ENCODE measurements around the gene PGLYRP4.

PGLYRP4 gene

DNA sequence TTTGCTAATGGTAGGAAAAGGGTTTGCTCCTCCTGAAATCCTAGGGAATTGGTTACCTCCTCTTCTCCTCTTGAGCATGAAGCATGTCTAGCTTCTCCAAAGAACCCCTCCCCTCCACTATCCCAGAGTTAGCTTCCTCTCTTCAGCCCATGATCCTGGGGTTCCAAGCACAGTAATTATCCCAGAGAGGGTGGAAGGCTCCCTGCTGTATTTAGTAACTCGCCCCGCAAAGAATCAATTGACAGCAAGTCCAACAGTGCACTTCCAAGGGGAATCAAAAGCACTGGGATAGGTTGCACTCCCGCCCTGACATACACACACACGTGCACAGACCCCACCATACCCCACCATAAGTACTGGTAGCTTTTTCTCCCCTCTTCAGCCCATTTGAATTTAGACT lies 39.1 kb upstream of the PGLYRP4 start:
- H3K27ac ChIP-seq, result no peak overlapping the region
- TF ChIP-seq, protein P1, sequence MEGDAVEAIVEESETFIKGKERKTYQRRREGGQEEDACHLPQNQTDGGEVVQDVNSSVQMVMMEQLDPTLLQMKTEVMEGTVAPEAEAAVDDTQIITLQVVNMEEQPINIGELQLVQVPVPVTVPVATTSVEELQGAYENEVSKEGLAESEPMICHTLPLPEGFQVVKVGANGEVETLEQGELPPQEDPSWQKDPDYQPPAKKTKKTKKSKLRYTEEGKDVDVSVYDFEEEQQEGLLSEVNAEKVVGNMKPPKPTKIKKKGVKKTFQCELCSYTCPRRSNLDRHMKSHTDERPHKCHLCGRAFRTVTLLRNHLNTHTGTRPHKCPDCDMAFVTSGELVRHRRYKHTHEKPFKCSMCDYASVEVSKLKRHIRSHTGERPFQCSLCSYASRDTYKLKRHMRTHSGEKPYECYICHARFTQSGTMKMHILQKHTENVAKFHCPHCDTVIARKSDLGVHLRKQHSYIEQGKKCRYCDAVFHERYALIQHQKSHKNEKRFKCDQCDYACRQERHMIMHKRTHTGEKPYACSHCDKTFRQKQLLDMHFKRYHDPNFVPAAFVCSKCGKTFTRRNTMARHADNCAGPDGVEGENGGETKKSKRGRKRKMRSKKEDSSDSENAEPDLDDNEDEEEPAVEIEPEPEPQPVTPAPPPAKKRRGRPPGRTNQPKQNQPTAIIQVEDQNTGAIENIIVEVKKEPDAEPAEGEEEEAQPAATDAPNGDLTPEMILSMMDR (conservative IDR thresholded peaks at IDR 0.05), result no peak

DNA sequence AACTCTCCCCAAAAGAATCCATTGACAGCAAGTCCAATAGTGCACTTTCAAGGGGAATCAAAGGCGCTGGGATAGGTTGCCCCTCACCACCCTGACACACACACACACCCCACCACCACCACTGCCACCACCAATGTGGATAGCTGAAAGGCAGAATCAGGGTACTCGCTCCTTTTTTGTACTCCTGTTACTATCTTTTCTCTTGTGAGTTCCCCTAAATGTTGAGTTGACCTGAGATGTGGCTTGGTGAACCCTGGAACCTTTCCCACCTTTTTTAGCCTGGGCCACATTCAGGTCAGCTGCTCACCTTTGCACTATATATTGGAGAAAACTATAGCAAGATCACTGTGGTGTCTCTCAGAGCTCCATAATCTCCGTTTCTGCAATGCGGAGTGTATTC lies 38.4 kb upstream of the PGLYRP4 start:
- TF ChIP-seq, protein P1 (conservative IDR thresholded peaks at IDR 0.05), result no peak
- H3K27ac ChIP-seq, result no peak overlapping the region

DNA sequence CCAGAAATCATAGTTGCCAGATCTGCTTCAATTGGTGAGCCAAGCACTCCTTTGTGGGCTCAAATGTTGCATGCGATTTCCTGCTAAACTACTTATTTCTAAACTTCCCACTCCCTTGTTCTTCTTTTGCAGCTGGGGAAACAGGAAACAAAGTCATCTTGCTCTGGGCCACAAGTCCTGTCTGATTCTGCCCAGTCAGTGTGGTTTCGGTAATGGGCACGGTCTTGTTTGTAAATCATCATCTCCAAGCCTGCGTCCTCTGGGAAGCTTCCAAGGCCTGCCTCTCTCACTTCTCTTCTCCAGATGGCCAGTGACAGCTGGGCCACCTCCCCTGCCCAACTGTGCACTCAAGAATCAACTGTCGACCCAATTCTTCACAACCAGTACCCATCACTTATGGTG lies 37.9 kb upstream of the PGLYRP4 start:
- TF ChIP-seq, protein P1 (conservative IDR thresholded peaks at IDR 0.05), result no peak
- no peak overlapping the region for H3K27ac ChIP-seq

DNA sequence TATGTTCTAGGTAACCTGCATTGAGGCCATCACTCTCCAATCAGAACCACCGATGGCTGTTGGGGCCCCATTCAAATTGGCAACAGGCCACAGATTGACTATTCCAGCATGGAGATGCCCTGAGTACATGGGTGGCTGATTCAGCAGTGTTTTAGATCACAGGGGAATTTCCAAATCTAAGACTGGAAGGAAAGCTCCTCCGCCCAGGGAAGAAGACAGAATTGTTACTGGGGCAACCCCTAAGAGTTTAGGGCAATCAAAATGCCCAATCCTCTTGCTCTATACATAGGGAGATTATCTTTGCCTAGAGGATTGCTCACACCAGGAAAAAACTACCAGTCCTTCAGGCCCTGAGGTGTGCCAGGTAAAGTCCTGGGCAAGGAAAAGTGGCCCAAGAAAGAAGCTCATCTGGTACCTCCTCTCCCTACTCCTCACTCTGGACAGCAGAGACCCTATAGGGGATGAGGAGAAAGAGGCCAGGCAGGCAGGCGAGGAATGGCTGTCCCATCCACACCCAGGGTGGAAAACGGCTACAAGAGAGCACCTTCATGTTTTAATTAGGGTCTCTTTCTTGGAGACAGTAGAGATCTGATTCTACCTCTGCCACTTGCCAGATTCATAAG lies 36.4 kb upstream of the PGLYRP4 start:
- H3K27ac ChIP-seq, result no peak overlapping the region
- TF ChIP-seq, protein P1 (conservative IDR thresholded peaks at IDR 0.05), result no peak

DNA sequence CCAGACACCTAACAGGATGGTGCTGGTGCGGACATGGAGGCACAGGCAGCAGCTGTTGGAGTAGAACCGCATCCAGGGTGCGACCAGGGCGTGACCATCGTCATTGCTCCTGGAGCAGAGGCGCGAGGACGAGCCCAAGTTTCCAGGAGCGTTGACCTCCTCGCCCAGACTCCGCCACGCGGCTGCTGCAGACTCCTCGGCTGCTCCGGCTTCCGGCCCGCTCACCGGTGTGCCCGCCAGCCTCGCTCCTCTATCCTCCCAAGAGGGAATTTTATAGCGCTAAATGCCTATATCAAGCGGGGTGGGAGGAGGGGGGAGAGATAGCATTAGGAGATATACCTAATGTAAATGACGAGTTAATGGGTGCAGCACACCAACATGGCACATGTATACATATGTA lies 32.1 kb upstream of the PGLYRP4 start:
- H3K27ac ChIP-seq, result no peak overlapping the region
- TF ChIP-seq, protein P1 (conservative IDR thresholded peaks at IDR 0.05), result no peak

DNA sequence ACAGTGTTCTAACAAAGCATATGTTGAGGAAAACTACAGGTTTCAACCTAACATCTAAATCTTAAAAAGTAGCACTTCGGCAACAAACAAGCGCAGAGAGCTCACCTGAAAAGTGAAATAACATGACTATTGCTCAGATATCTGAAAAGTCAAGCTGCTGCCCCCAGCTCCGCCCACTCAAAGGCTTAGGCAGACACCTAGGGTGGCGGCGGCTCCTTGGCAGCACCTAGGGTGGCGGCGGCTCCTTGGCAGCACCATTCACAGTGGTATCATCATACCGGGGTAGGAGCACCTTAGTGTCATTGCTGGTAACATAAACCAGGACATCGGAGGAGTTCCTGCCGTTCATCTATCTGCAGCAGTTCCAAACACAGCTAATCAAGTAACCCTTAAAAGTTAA lies 30.9 kb upstream of the PGLYRP4 start:
- TF ChIP-seq, protein P1 (conservative IDR thresholded peaks at IDR 0.05), result no peak
- no peak overlapping the region for H3K27ac ChIP-seq

DNA sequence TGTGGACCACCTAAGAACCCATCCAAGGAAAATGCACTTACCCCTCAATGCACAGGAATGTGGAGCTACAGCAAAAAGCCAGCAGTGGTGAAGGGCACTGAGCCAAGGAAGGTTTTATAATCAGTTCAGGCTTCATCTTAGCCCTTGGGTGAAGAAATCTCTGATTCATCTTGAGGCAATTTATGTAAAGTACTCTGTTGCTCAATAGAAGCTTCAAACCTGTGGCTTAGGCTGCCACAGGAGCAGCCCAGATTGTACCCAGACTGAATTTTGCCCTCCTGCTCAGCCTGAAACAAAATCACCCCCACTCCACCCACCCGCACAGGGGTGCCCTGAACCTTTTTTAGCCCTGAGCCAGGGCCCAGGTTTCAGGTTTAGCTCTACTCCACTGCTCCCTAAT lies 26.9 kb upstream of the PGLYRP4 start, which contains the start of gene S100A12:
TSS of gene S100A12 (minus strand) at position 111 of the 400 bp plus-strand sequence. CDS start 1,029 bp downstream, outside the sequence.
- TF ChIP-seq, protein P1 (conservative IDR thresholded peaks at IDR 0.05), result no peak
- no peak within 1 kb of the TSS for H3K27ac ChIP-seq

All from VCaP (cell line).